Measurements from ENCODE around the gene LRIG3.

LRIG3 gene

GRCh38 chr12:58841058-58841798 lies 79.1 kb downstream of the LRIG3 start:
- TF ChIP-seq, protein P1, sequence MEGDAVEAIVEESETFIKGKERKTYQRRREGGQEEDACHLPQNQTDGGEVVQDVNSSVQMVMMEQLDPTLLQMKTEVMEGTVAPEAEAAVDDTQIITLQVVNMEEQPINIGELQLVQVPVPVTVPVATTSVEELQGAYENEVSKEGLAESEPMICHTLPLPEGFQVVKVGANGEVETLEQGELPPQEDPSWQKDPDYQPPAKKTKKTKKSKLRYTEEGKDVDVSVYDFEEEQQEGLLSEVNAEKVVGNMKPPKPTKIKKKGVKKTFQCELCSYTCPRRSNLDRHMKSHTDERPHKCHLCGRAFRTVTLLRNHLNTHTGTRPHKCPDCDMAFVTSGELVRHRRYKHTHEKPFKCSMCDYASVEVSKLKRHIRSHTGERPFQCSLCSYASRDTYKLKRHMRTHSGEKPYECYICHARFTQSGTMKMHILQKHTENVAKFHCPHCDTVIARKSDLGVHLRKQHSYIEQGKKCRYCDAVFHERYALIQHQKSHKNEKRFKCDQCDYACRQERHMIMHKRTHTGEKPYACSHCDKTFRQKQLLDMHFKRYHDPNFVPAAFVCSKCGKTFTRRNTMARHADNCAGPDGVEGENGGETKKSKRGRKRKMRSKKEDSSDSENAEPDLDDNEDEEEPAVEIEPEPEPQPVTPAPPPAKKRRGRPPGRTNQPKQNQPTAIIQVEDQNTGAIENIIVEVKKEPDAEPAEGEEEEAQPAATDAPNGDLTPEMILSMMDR (IDR thresholded peaks at IDR 0.05; ENCODE audit: low read length, missing control alignments), result no peak
- no peak for DNase-seq (ENCODE audit: low read depth)
- no peak overlapping the region for H3K4me3 ChIP-seq (replicated peaks; ENCODE audit: low read depth, low read length)

GRCh38 chr12:58833853-58834252 lies 86.5 kb downstream of the LRIG3 start:
- DNase-seq (ENCODE audit: low read depth), result no peak
- no peak overlapping the region for H3K4me3 ChIP-seq (replicated peaks; ENCODE audit: low read depth, low read length)
- TF ChIP-seq, protein P1 (IDR thresholded peaks at IDR 0.05; ENCODE audit: low read length, missing control alignments), result no peak

DNA sequence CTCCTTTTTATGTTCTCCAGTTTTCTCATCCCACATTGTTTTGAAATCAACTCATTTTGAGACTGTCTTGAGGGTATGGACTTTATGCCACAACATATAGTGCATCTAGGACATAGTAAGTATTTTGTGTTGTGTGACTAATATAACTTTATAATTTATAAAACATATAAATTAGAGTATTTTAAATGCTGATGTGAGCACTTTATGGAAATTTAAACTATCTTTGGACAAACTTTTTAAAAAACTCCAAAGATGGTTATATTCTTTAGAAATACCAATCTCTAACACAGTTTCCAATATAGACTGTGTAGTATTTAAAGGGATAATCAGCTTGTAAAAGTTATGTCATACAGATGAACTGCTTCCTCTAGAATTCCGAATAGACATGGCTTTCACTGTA lies 87.4 kb downstream of the LRIG3 start:
- no peak for DNase-seq (ENCODE audit: low read depth)
- TF ChIP-seq, protein P1 (IDR thresholded peaks at IDR 0.05; ENCODE audit: low read length, missing control alignments), result no peak
- no peak overlapping the region for H3K4me3 ChIP-seq (replicated peaks; ENCODE audit: low read depth, low read length)

Data from fibroblast of pulmonary artery (primary cell).